HepG2 (cell line): Measurements from ENCODE around the gene KCNK17. TPM values are rescaled to one million over a fixed set of nuclear protein-coding genes. Genes with fewer than 3 reads are reported as not detected.

ENCODE experiments used
- ATAC-seq: fragments of 200-7000 bp; cut with Tn5 transposase; 3 replicates; pipeline ENCODE4 v1.9.1; 2020; ENCODE audit warnings: mild to moderate bottlenecking, moderate library complexity
- BruUV-seq: library from RNA; stranded (reverse); fragments of 400-500 nt; replicated peaks from 2 replicates; lab custom pipeline; 2021; lab: Mats Ljungman, UMichigan
- CTCF ChIA-PET: fragments of 300-600 bp; formaldehyde crosslinking; extraction: SDS; loops from one replicate; lab custom pipeline; 2021; ENCODE audit warnings: low total read pairs, inconsistent platforms, low intra/inter-chr PET ratio; lab: Yijun Ruan, JAX
- POLR2A ChIA-PET: fragments of 350-600 bp; sonication (Branson Sonifier 250); formaldehyde crosslinking; loops from one replicate; lab custom pipeline; 2020; ENCODE audit warnings: antibody characterized with exemption, inconsistent platforms; lab: Yijun Ruan, JAX
- DNase-seq: peaks from one replicate; pipeline ENCODE4 v3.0.0-alpha.2; 2015; ENCODE audit warnings: low spot score
- FAIRE-seq: peaks from 3 replicates; lab custom pipeline; 2011; peaks lifted over from hg19 to GRCh38; lab: Jason Lieb, UNC
- H2AFZ ChIP-seq: one replicate; pipeline ENCODE4 v1.6.1; 2011; ENCODE audit warnings: low read length, inconsistent platforms
- H3K27ac ChIP-seq: fragments of 300-600 bp; 3 replicates; pipeline ENCODE4 v1.8.0; 2011; ENCODE audit warnings: mixed run types, mild to moderate bottlenecking, mixed read lengths, low read length, inconsistent platforms; ENCODE audit not compliant: insufficient read depth; ENCODE audit errors: extremely low read length
- H3K27me3 ChIP-seq, 2 experiments: fragments of 200-600 bp in 1 of 2; 2 replicates in 1 of 2; 3 replicates in 1 of 2; pipeline versions ENCODE4 v1.6.0 to v1.8.0; 2011; ENCODE audit warnings: low read length in 2 of 2, mild to moderate bottlenecking in 2 of 2, moderate library complexity in 2 of 2, inconsistent platforms in 1 of 2; ENCODE audit not compliant: insufficient read depth in 2 of 2, control insufficient read depth in 1 of 2
- H3K36me3 ChIP-seq, 2 experiments: fragments of 200-600 bp in 1 of 2; replicated peaks in 1 of 2; 2 replicates in 1 of 2; 3 replicates in 1 of 2; pipeline versions ENCODE4 v1.5.1 to v1.8.0; 2011; ENCODE audit warnings: low read length in 2 of 2, inconsistent platforms in 1 of 2; ENCODE audit not compliant: insufficient read depth in 2 of 2, control insufficient read depth in 1 of 2
- H3K4me1 ChIP-seq: 2 replicates; pipeline ENCODE4 v1.5.1; 2012; ENCODE audit warnings: low read length, inconsistent platforms; ENCODE audit not compliant: insufficient read depth
- H3K4me2 ChIP-seq: 2 replicates; pipeline ENCODE4 v1.6.0; 2011; ENCODE audit warnings: low read depth, low read length, inconsistent platforms
- H3K4me3 ChIP-seq, 3 experiments: fragments of 200-600 bp in 1 of 3; sonication (generic), shearing (Covaris generic) in 1 of 3; replicated peaks in 1 of 3; 2 replicates each; pipeline ENCODE4 v1.5.1; 2011 to 2016; ENCODE audit warnings: low read length in 3 of 3, inconsistent platforms in 2 of 3, low read depth in 2 of 3, mild to moderate bottlenecking in 2 of 3, control low read depth in 1 of 3, mixed read lengths in 1 of 3; ENCODE audit not compliant: insufficient read depth in 1 of 3
- H3K79me2 ChIP-seq: one replicate; pipeline ENCODE4 v1.6.1; 2011; ENCODE audit warnings: low read length, inconsistent platforms; ENCODE audit not compliant: insufficient read depth
- H3K9ac ChIP-seq: 2 replicates; pipeline ENCODE4 v1.6.0; 2011; ENCODE audit warnings: mild to moderate bottlenecking, low read depth, low read length, inconsistent platforms; ENCODE audit not compliant: insufficient read depth
- H3K9me3 ChIP-seq: 2 replicates; pipeline ENCODE4 v1.5.1; 2012; ENCODE audit warnings: mild to moderate bottlenecking, low read length
- H4K20me1 ChIP-seq: 2 replicates; pipeline ENCODE4 v1.6.0; 2011; ENCODE audit warnings: inconsistent platforms, mild to moderate bottlenecking, low read length, moderate library complexity; ENCODE audit not compliant: insufficient read depth
- ELF1 ChIP-seq: sonication (generic); formaldehyde crosslinking; IDR thresholded peaks from 2 replicates; pipeline ENCODE4 v1.4.0; 2020; ENCODE audit warnings: missing genetic modification reagents
- GATAD1 ChIP-seq: IDR thresholded peaks from 2 replicates; pipeline ENCODE4 v1.6.1; 2016; ENCODE audit warnings: missing genetic modification reagents, missing compliant biosample characterization
- KMT2A ChIP-seq: sonication (generic); formaldehyde crosslinking; IDR thresholded peaks from 2 replicates; pipeline ENCODE4 v1.4.0; 2020; ENCODE audit warnings: missing genetic modification reagents
- MAF1 ChIP-seq: sonication (generic); formaldehyde crosslinking; IDR thresholded peaks from 2 replicates; pipeline ENCODE4 v1.5.0; 2020; ENCODE audit warnings: missing genetic modification reagents, borderline replicate concordance
- RARA ChIP-seq: IDR thresholded peaks from 2 replicates; pipeline ENCODE4 v1.6.1; 2016; ENCODE audit warnings: missing genetic modification reagents, missing compliant biosample characterization
- SAFB2 ChIP-seq: sonication (generic); formaldehyde crosslinking; IDR thresholded peaks from 2 replicates; pipeline ENCODE4 v1.5.1; 2020; ENCODE audit warnings: missing genetic modification reagents, low read depth, mild to moderate bottlenecking, borderline replicate concordance
- SIX1 ChIP-seq: sonication (generic); formaldehyde crosslinking; IDR thresholded peaks from 2 replicates; pipeline ENCODE4 v1.4.0; 2020; ENCODE audit warnings: missing genetic modification reagents, borderline replicate concordance
- ZNF598 ChIP-seq: sonication (generic); formaldehyde crosslinking; IDR thresholded peaks from 2 replicates; pipeline ENCODE4 v1.5.1; 2020; ENCODE audit warnings: mild to moderate bottlenecking, missing genetic modification reagents, borderline replicate concordance
- ZNF773 ChIP-seq: sonication (generic); formaldehyde crosslinking; IDR thresholded peaks from 2 replicates; pipeline ENCODE4 v1.4.0; 2020; ENCODE audit warnings: missing genetic modification reagents, borderline replicate concordance
- WGBS: methylation state at CpG from one replicate; pipeline ENCODE4 v1.1.6; 2017; ENCODE audit warnings: low lambda C conversion rate; 5-methylcytosine and 5-hydroxymethylcytosine counted together
- in situ Hi-C: cut with HindIII; loops from 2 replicates; pipeline ENCODE4 v1.10.0; 2017; ENCODE audit warnings: low pct_unique_long_range_greater_than_20kb; ENCODE audit not compliant: extremely low pct_ligation_motif_present
- intact Hi-C: fragments of 100-400 bp; cut with micrococcal nuclease; formaldehyde crosslinking; loops from one replicate; pipeline ENCODE4 v1.10.0; 2022; ENCODE audit not compliant: unreplicated experiment
- polyA plus RNA-seq, 8 experiments: library from polyadenylated mRNA; depleted of rRNA in 3 of 8; stranded (reverse) in 7 of 8; unstranded in 1 of 8; fragments of >200 nt; fragmentation: Illumina TruSeq in 4 of 8; extraction: Trizol in 4 of 8; gene quantifications; 2 replicates each; pipeline versions ENCODE4 v1.2.1 to v1.2.3, GENCODE V29; 2011 to 2016; ENCODE audit warnings: low read depth in 4 of 8, missing spikeins in 1 of 8, mixed read lengths in 1 of 8; ENCODE audit not compliant: insufficient read depth in 1 of 8
- total RNA-seq, 5 experiments: library from RNA; depleted of rRNA; stranded (reverse); fragments of >200 nt; fragmentation: Illumina TruSeq; extraction: Trizol; gene quantifications; 2 replicates each; pipeline ENCODE4 v1.2.3, GENCODE V29; 2016; ENCODE audit warnings: low read depth in 1 of 5
- TF ChIP-seq, protein P1 (sequence below): sonication (generic); formaldehyde crosslinking; conservative IDR thresholded peaks from 2 replicates; pipeline ENCODE4 v1.5.0; 2020; ENCODE audit warnings: missing genetic modification reagents

KCNK17 gene
- total and polyA plus RNA-seq, 2 of the 13 experiments (the other 11 are each of a cell fraction or from before 2014, with no cell fraction given) = not detected

DNA sequence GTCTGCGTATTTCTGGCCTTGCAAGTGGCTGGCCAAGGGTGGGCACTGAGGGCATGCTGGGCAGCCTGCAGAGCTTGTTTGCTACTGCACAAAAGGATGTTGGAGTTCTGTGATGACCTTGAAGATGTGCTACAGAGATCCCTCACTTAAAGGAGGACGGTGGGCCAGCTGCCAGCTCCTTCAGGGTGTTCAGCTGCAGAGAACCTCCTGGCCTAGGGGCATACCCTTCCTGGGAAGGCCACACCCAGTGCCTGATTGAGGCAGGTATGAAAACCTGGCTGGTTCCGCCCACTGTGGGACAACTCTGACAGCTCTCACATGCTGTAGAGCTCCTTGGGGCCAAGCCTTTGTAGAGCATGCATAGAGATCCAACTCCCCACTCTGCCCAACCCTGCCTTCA is 3.0 kb upstream of the KCNK17 start:
- intact Hi-C loops = no loop called here
- Histone ChIP-seq H3K4me3 (no peak overlapping the region), H3K9ac (no peak overlapping the region), H3K4me2 (no peak overlapping the region), H3K27ac (no peak overlapping the region), H3K9me3 (no peaks in the 10 kb centered on the region), H3K36me3 (no peaks in the 10 kb centered on the region), H4K20me1 (no peaks in the 10 kb centered on the region), H3K79me2 (no peaks in the 10 kb centered on the region), H3K4me1 (no peaks in the 10 kb centered on the region), H3K27me3 (peaks cover 7 to 39% of the 10 kb centered on the region in 2 experiments; a peak in 4 of 5 replicates), H2AFZ (no peak overlapping the region)
- CTCF ChIA-PET = no interaction called here
- WGBS = 0% methylated on average over 2 of the region's 3 CpGs
- TF ChIP-seq ELF1 (CRISPR knock-in tag) (no peak), KMT2A (CRISPR knock-in tag) (no peak), ZNF598 (CRISPR knock-in tag) (no peak), RARA (CRISPR knock-in tag) (no peak), SIX1 (CRISPR knock-in tag) (no peak), MAF1 (CRISPR knock-in tag) (no peak), ZNF773 (CRISPR knock-in tag) (no peak), SAFB2 (CRISPR knock-in tag) (no peak), GATAD1 (CRISPR knock-in tag) (no peak)
- TF ChIP-seq, protein P1, sequence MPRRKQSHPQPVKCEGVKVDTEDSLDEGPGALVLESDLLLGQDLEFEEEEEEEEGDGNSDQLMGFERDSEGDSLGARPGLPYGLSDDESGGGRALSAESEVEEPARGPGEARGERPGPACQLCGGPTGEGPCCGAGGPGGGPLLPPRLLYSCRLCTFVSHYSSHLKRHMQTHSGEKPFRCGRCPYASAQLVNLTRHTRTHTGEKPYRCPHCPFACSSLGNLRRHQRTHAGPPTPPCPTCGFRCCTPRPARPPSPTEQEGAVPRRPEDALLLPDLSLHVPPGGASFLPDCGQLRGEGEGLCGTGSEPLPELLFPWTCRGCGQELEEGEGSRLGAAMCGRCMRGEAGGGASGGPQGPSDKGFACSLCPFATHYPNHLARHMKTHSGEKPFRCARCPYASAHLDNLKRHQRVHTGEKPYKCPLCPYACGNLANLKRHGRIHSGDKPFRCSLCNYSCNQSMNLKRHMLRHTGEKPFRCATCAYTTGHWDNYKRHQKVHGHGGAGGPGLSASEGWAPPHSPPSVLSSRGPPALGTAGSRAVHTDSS = no peak
- no peak for DNase-seq
- no peak for ATAC-seq
- no peak for FAIRE-seq
- in situ Hi-C loops = no loop called here
- BruUV-seq = no TSS peak
- POLR2A ChIA-PET = no interaction called here
